ENCODE measurements around the gene PIK3R2. TPM values are rescaled to one million over a fixed set of nuclear protein-coding genes. Genes with fewer than 3 reads are reported as not detected.

PIK3R2 gene
- total RNA-seq, 1 donor from 2014 or later: 43.1 TPM

DNA sequence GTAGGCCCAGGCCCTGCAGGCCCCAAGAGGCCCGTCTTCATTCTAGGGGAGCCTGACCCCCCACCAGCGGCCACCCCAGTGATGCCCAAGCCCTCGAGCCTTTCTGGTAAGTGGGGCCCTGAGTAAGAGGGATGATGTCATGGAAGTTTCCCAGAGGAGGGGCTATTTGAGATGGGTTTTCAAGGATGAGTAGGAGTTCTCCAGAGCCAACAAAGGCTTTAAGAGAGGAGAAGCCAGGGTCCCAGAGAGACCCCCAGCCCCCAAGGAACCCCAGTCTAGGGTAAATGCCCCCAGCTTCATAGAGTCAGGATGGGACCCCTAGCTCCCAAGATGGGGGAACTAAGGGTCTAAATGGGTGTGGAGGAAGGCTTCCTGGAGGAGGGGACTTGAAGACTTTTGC lies 9.1 kb upstream of the PIK3R2 start:
- Histone ChIP-seq H3K27ac (no peak overlapping the region), H3K9me3 (no peaks in the 10 kb centered on the region), H3K4me3 (no peak overlapping the region), H3K4me1 (no peaks in the 10 kb centered on the region), H3K27me3 (no peaks in the 10 kb centered on the region), H3K36me3 (peaks cover 49 to 79% of the 10 kb centered on the region in 2 donors)
- intact Hi-C loops (cut with DNase I): no loop called here
- TF ChIP-seq, protein P1, sequence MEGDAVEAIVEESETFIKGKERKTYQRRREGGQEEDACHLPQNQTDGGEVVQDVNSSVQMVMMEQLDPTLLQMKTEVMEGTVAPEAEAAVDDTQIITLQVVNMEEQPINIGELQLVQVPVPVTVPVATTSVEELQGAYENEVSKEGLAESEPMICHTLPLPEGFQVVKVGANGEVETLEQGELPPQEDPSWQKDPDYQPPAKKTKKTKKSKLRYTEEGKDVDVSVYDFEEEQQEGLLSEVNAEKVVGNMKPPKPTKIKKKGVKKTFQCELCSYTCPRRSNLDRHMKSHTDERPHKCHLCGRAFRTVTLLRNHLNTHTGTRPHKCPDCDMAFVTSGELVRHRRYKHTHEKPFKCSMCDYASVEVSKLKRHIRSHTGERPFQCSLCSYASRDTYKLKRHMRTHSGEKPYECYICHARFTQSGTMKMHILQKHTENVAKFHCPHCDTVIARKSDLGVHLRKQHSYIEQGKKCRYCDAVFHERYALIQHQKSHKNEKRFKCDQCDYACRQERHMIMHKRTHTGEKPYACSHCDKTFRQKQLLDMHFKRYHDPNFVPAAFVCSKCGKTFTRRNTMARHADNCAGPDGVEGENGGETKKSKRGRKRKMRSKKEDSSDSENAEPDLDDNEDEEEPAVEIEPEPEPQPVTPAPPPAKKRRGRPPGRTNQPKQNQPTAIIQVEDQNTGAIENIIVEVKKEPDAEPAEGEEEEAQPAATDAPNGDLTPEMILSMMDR (IDR thresholded peaks at IDR 0.05): no peak
- no peak for DNase-seq (ENCODE audit: low spot score in 2 of 2)

GRCh38 chr19:18144361-18144760 lies 8.6 kb upstream of the PIK3R2 start:
- Histone ChIP-seq H3K27ac (no peak overlapping the region), H3K9me3 (no peaks in the 10 kb centered on the region), H3K4me3 (no peak overlapping the region), H3K4me1 (no peaks in the 10 kb centered on the region), H3K27me3 (no peaks in the 10 kb centered on the region), H3K36me3 (peaks cover 48 to 74% of the 10 kb centered on the region in 2 donors)
- intact Hi-C loops (cut with DNase I): no loop called here
- DNase-seq (ENCODE audit: low spot score in 2 of 2): no peak
- TF ChIP-seq, protein P1 (IDR thresholded peaks at IDR 0.05): no peak

DNA sequence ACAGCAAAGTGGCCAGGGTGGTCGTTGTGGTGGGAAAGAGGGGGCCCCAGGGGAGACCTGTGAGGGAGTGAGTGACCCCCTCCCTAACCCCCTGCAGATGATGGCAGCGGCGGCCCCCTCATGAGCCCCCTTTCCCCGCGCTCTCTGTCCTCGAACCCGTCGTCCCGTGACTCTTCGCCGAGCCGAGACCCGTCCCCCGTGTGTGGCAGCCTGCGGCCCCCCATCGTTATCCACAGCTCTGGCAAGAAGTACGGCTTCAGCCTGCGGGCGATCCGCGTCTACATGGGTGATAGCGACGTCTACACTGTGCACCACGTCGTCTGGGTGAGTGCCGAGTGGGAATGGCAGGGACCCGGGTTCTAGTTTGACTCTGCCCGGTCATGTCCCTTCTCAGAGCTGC lies 8.1 kb upstream of the PIK3R2 start:
- intact Hi-C loops (cut with DNase I): no loop called here
- no peak for DNase-seq (ENCODE audit: low spot score in 2 of 2)
- H3K27me3 ChIP-seq: no peaks in the 10 kb centered on the region
- TF ChIP-seq, protein P1 (IDR thresholded peaks at IDR 0.05): no peak
- no peaks in the 10 kb centered on the region for H3K4me1 ChIP-seq
- H3K4me3 ChIP-seq: no peak overlapping the region
- peaks cover 48 to 72% of the 10 kb centered on the region in 2 donors for H3K36me3 ChIP-seq
- no peaks in the 10 kb centered on the region for H3K9me3 ChIP-seq
- H3K27ac ChIP-seq: no peak overlapping the region

GRCh38 chr19:18145391-18145999 lies 7.5 kb upstream of the PIK3R2 start:
- intact Hi-C loops (cut with DNase I): no loop called here
- Histone ChIP-seq H3K4me1 (no peaks in the 10 kb centered on the region), H3K4me3 (no peak overlapping the region), H3K36me3 (peaks cover 46 to 68% of the 10 kb centered on the region in 2 donors), H3K27me3 (no peaks in the 10 kb centered on the region), H3K27ac (no peak overlapping the region), H3K9me3 (no peaks in the 10 kb centered on the region)
- TF ChIP-seq, protein P1 (IDR thresholded peaks at IDR 0.05): no peak
- DNase-seq (ENCODE audit: low spot score in 2 of 2): no peak

DNA sequence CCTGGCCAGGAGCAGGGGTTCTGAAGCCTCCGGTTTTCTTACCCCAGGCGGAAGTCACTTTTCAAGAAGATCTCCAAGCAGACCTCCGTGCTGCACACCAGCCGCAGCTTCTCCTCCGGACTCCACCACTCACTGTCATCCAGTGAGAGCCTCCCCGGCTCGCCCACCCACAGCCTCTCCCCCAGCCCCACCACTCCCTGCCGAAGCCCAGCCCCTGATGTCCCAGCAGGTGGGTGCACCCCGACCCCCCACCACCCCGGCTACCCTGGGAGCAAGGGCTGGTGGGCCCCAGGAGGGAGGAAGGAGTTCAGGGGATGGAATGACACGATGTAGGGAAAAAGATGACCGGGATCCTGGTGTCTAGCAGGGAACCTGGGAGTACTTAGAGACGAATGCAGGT lies 5.6 kb upstream of the PIK3R2 start:
- no peak overlapping the region for H3K27ac ChIP-seq
- H3K9me3 ChIP-seq: no peaks in the 10 kb centered on the region
- H3K4me1 ChIP-seq: no peaks in the 10 kb centered on the region
- peaks cover 36 to 56% of the 10 kb centered on the region in 2 donors for H3K36me3 ChIP-seq
- DNase-seq (ENCODE audit: low spot score in 2 of 2): no peak
- no peaks in the 10 kb centered on the region for H3K27me3 ChIP-seq
- H3K4me3 ChIP-seq: no peak overlapping the region
- intact Hi-C loops (cut with DNase I): no loop called here
- TF ChIP-seq, protein P1 (IDR thresholded peaks at IDR 0.05): no peak

DNA sequence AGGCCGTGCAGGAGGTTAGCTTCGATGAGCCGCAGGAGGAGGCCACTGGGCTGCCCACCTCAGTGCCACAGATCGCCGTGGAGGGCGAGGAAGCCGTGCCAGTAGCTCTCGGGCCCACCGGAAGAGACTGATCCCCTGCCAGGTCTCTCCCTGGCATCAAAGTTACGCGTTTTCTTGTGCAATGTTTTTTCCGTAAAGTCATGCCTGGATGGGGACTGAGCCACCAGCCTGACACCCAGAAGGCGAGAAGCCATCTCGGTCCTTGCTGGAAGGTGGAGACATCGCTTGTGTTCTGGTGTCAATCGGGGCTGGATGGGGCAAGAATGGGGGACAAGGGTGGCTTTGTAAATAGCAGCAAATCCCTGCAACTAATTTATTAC lies 3.4 kb upstream of the PIK3R2 start:
- DNase-seq (ENCODE audit: low spot score in 2 of 2): no peak
- H3K9me3 ChIP-seq: no peaks in the 10 kb centered on the region
- intact Hi-C loops (cut with DNase I): no loop called here
- no peak overlapping the region for H3K4me3 ChIP-seq
- H3K27me3 ChIP-seq: no peaks in the 10 kb centered on the region
- H3K36me3 ChIP-seq: peaks cover 17 to 34% of the 10 kb centered on the region in 2 donors
- peaks cover 6 to 9% of the 10 kb centered on the region in 2 donors for H3K4me1 ChIP-seq
- H3K27ac ChIP-seq: no peak overlapping the region
- TF ChIP-seq, protein P1 (IDR thresholded peaks at IDR 0.05): no peak

Measured in ascending aorta (tissue), 2 donors.